Left colon (tissue), 2 donors: ENCODE measurements around the gene RBM33. TPM values are rescaled to one million over a fixed set of nuclear protein-coding genes. Genes with fewer than 3 reads are reported as not detected.

Experiments used
- ATAC-seq: fragments of 200-7000 bp; cut with Tn5 transposase; one replicate; pipeline ENCODE4 v1.9.1; 2020; ENCODE audit warnings: mild to moderate bottlenecking, moderate library complexity
- DNase-seq, 2 donors: peaks; one replicate each; pipeline ENCODE4 v3.0.0-alpha.2; 2020
- intact Hi-C, 2 donors: fragments of 100-400 bp; cut with DNase I in 1 of 2; cut with micrococcal nuclease in 1 of 2; formaldehyde crosslinking; loops; one replicate each; pipeline versions ENCODE4 v1.11.2 to v1.14.0; 2022; cut with DNase I, micrococcal nuclease
- total RNA-seq, 2 donors: library from RNA; stranded (reverse); fragmentation: NEBNext Ultra II Directional; extraction: Animal tissue kit (Norgen Biotek cat#: 25700); gene quantifications; one replicate each; pipeline ENCODE4 v1.2.1, GENCODE V29; 2021
- donor health status: DM: no; HTN: no; CAD: no.
- donor health status: DM: yes; HTN: yes; CAD: no.

RBM33 gene
- total RNA-seq, 2 donors from 2014 or later: 59.1 to 61.1 TPM

GRCh38 chr7:155648752-155649339 lies 4.4 kb downstream of the RBM33 start:
- ATAC-seq (no peak), DNase-seq (no peak)
- intact Hi-C loops: no loop called here

- intact Hi-C loops: no loop called here
- DNase-seq: no peak
These were observed 5.1 kb downstream of the RBM33 start for GRCh38 chr7:155649588-155649987.

GRCh38 chr7:155652156-155653114 lies 8.0 kb downstream of the RBM33 start:
- intact Hi-C loops: no loop called here
- ATAC-seq (no peak), DNase-seq (no peak)

More at GRCh38 chr7:155649588-155649987, 5.1 kb downstream of the RBM33 start:
- no peak for ATAC-seq

GRCh38 chr7:155653803-155654202 lies 9.3 kb downstream of the RBM33 start:
- intact Hi-C loops: no loop called here
- ATAC-seq (no peak), DNase-seq (no peak)

- no peak for ATAC-seq
- intact Hi-C loops: no loop called here
These were observed 12.4 kb downstream of the RBM33 start for GRCh38 chr7:155656891-155657290.

GRCh38 chr7:155660059-155660757 lies 15.7 kb downstream of the RBM33 start:
- intact Hi-C loops: no loop called here
- ATAC-seq: no peak
- DNase-seq: no peak

More at GRCh38 chr7:155656891-155657290, 12.4 kb downstream of the RBM33 start:
- no peak for DNase-seq

GRCh38 chr7:155660758-155661093 lies 16.3 kb downstream of the RBM33 start:
- intact Hi-C loops: no loop called here
- ATAC-seq: no peak
- DNase-seq: no peak

- DNase-seq (no peak), ATAC-seq (no peak)
- intact Hi-C loops: no loop called here
These were observed 18.0 kb downstream of the RBM33 start for GRCh38 chr7:155662343-155663043.

GRCh38 chr7:155663937-155664336 lies 19.5 kb downstream of the RBM33 start:
- intact Hi-C loops: no loop called here
- DNase-seq (no peak), ATAC-seq (no peak)

- ATAC-seq (no peak), DNase-seq (no peak)
- intact Hi-C loops: no loop called here
These were observed 20.9 kb downstream of the RBM33 start for GRCh38 chr7:155665079-155665956.

GRCh38 chr7:155665957-155666287 lies 21.5 kb downstream of the RBM33 start:
- DNase-seq (no peak), ATAC-seq (peak; percentile 60)
- intact Hi-C loops: no loop called here

GRCh38 chr7:155667241-155667829 lies 22.9 kb downstream of the RBM33 start:
- DNase-seq (no peak), ATAC-seq (no peak)
- intact Hi-C loops: no loop called here

- no peak for ATAC-seq
These were observed 25.4 kb downstream of the RBM33 start for GRCh38 chr7:155669717-155670505.

GRCh38 chr7:155670521-155670920 lies 26.1 kb downstream of the RBM33 start:
- DNase-seq: no peak
- intact Hi-C loops: loop anchor here in 1 of 2 donors (10.0 kb wide), 1 partner anchor 206 kb away; no protein-coding TSS in a partner anchor
- no peak for ATAC-seq

More at GRCh38 chr7:155669717-155670505, 25.4 kb downstream of the RBM33 start:
- intact Hi-C loops: loop anchor here in 1 of 2 donors (10.0 kb wide), 1 partner anchor 205 kb away; no protein-coding TSS in a partner anchor
- DNase-seq: no peak

- DNase-seq (no peak), ATAC-seq (no peak)
- intact Hi-C loops: loop anchor here in 1 of 2 donors (10.0 kb wide), 1 partner anchor 210 kb away; no protein-coding TSS in a partner anchor
These were observed 30.1 kb downstream of the RBM33 start for GRCh38 chr7:155674556-155674955.

- no peak for DNase-seq
- ATAC-seq: no peak
- intact Hi-C loops: loop anchor here in 1 of 2 donors (10.0 kb wide), 1 partner anchor 211 kb away; no protein-coding TSS in a partner anchor
These were observed 31.6 kb downstream of the RBM33 start for GRCh38 chr7:155676052-155676451.

GRCh38 chr7:155677688-155678087 lies 33.2 kb downstream of the RBM33 start:
- intact Hi-C loops: loop anchor here in 1 of 2 donors (10.0 kb wide), 1 partner anchor 213 kb away; no protein-coding TSS in a partner anchor
- ATAC-seq (no peak), DNase-seq (no peak)
